ENCODE measurements around the gene PTPN13.
A peak's percentile ranks its signal among the peaks of the same experiment; 100 is the strongest.

The PTPN13 gene

DNA sequence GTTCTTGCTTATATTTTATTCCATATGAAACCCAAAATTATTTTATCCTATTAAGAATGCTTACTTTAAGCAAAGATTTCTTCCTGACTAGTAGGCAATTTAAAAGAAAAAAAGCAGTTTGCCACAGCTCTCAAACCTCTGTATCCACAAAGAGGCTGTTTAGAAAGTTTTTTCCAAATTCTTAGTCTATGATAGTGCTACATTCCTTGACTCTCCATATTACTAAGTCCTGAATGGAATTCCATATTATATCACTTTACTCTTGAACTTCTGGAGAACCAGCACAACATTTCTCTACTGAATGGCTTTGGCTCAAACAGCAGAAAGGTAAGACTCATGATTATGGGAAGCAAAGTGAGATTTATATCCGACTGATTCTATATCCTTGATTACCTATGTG is 246.7 kb downstream of the PTPN13 start:
- DNase-seq (ENCODE audit: low read depth): peak; percentile 36
- H3K4me3 ChIP-seq (ENCODE audit: low read length): no peak overlapping the region
- TF ChIP-seq, protein P1, sequence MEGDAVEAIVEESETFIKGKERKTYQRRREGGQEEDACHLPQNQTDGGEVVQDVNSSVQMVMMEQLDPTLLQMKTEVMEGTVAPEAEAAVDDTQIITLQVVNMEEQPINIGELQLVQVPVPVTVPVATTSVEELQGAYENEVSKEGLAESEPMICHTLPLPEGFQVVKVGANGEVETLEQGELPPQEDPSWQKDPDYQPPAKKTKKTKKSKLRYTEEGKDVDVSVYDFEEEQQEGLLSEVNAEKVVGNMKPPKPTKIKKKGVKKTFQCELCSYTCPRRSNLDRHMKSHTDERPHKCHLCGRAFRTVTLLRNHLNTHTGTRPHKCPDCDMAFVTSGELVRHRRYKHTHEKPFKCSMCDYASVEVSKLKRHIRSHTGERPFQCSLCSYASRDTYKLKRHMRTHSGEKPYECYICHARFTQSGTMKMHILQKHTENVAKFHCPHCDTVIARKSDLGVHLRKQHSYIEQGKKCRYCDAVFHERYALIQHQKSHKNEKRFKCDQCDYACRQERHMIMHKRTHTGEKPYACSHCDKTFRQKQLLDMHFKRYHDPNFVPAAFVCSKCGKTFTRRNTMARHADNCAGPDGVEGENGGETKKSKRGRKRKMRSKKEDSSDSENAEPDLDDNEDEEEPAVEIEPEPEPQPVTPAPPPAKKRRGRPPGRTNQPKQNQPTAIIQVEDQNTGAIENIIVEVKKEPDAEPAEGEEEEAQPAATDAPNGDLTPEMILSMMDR (IDR thresholded peaks at IDR 0.05; ENCODE audit: insufficient read depth, low read depth, low read length, missing control alignments): no peak

GRCh38 chr4:86841309-86841708 is 247.2 kb downstream of the PTPN13 start:
- DNase-seq (ENCODE audit: low read depth): peak; percentile 90
- TF ChIP-seq, protein P1 (IDR thresholded peaks at IDR 0.05; ENCODE audit: insufficient read depth, low read depth, low read length, missing control alignments): no peak
- no peak overlapping the region for H3K4me3 ChIP-seq (ENCODE audit: low read length)

DNA sequence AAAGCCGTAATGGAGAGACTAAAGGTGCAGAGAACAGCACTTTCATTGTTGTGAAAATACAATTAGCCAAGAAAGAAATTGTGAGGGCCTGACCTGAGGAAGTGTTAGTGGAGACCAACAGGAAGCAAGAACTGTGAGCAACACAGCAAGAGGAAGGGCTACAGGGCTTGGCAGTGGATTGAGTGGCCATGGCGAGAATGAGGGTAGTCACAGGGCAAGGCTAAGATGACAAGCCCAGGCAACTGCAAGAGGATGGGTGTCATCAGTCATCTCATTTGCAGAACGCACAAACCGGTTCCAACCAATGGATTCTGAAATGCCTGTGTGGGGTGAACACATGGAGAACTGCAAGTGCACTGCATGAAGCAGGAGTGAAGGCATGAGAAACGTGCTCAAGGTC is 251.5 kb downstream of the PTPN13 start:
- DNase-seq (ENCODE audit: low read depth): peak; percentile 99
- TF ChIP-seq, protein P1 (IDR thresholded peaks at IDR 0.05; ENCODE audit: insufficient read depth, low read depth, low read length, missing control alignments): no peak

GRCh38 chr4:86846921-86847320 is 252.8 kb downstream of the PTPN13 start:
- DNase-seq (ENCODE audit: low read depth): no peak
- H3K4me3 ChIP-seq (ENCODE audit: low read length): no peak overlapping the region
- TF ChIP-seq, protein P1 (IDR thresholded peaks at IDR 0.05; ENCODE audit: insufficient read depth, low read depth, low read length, missing control alignments): no peak

More for the DNA sequence above, 251.5 kb downstream of the PTPN13 start:
- H3K4me3 ChIP-seq (ENCODE audit: low read length): no peak overlapping the region

GRCh38 chr4:86847571-86847970 is 253.5 kb downstream of the PTPN13 start:
- H3K4me3 ChIP-seq (ENCODE audit: low read length): peak overlapping the region; percentile 19
- DNase-seq (ENCODE audit: low read depth): peak; percentile 60
- TF ChIP-seq, protein P1 (IDR thresholded peaks at IDR 0.05; ENCODE audit: insufficient read depth, low read depth, low read length, missing control alignments): no peak

DNA sequence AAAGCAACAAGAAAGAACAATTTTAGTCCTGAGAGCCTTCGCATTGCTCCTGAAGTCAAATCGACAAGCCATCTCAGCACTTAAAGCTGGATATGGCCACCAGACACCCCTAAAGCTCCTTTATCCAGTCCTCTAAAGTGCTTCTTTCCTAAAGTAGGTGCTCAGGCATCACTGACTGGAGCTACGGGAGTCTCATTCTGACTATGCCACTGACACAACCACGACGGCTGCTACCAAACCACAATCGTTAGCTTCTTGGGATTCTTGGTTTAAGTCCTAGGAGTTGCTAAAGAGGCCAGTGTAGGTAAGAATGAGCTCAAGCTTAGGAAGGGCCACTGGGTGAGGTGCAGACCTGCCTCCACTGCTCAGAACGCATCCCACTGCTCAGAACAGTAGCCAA is 254.0 kb downstream of the PTPN13 start:
- H3K4me3 ChIP-seq (ENCODE audit: low read length): peak overlapping the region; percentile 19
- no peak for DNase-seq (ENCODE audit: low read depth)
- TF ChIP-seq, protein P1 (IDR thresholded peaks at IDR 0.05; ENCODE audit: insufficient read depth, low read depth, low read length, missing control alignments): no peak
